HT-29 (cell line): Measurements from ENCODE around the gene OR4C45. TPM values are rescaled to one million over a fixed set of nuclear protein-coding genes. Genes with fewer than 3 reads are reported as not detected.

Experiments
- total RNA-seq: library from RNA; depleted of rRNA; stranded (reverse); fragments of >200 nt; shearing (Covaris generic); gene quantifications from 2 replicates; pipeline ENCODE4 v1.2.3, GENCODE V29; 2014; rRNA removed

OR4C45 gene
- total RNA-seq, 1 experiment from 2014 or later: not detected

Other genes with a start within 250 kb of the OR4C45 start
- not detected in 2 replicates for gene OR4C13, start 80.5 kb upstream of the OR4C45 start, total RNA-seq
- gene OR4C12, start 50.3 kb upstream of the OR4C45 start, total RNA-seq: not detected in 2 replicates